ENCODE data around the gene ROBO2.

DNA sequence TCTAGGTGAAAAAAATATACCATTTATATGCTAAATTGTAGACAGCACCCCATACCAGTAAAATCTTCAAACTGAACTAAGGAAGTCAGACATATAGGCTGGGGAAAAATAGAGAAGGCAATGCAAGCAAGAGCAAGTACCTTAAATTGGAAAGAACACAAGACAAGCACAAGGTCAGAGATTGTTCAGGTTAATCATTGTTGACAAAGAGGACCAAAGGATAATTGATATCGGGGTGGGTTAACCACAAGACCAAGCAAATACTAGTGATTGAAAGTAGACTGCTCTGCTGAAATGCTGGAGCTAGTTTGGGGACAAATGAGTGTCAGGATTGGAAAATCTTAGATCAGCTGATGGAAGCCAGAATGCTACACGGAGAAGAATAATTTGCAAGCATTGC is 499.8 kb downstream of the ROBO2 start:
- TF ChIP-seq, protein P1, sequence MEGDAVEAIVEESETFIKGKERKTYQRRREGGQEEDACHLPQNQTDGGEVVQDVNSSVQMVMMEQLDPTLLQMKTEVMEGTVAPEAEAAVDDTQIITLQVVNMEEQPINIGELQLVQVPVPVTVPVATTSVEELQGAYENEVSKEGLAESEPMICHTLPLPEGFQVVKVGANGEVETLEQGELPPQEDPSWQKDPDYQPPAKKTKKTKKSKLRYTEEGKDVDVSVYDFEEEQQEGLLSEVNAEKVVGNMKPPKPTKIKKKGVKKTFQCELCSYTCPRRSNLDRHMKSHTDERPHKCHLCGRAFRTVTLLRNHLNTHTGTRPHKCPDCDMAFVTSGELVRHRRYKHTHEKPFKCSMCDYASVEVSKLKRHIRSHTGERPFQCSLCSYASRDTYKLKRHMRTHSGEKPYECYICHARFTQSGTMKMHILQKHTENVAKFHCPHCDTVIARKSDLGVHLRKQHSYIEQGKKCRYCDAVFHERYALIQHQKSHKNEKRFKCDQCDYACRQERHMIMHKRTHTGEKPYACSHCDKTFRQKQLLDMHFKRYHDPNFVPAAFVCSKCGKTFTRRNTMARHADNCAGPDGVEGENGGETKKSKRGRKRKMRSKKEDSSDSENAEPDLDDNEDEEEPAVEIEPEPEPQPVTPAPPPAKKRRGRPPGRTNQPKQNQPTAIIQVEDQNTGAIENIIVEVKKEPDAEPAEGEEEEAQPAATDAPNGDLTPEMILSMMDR (IDR thresholded peaks at IDR 0.05): no peak
- no peak for TF ChIP-seq POLR2A (IDR thresholded peaks at IDR 0.05)

All from vagina (tissue), 2 donors.